Body of pancreas (tissue), 4 donors: ENCODE measurements around the gene SEC24A.

Experiments used
- CTCF ChIP-seq, 7 experiments: fragments of 450-650 bp in 4 of 7; fragments of 200-600 bp in 3 of 7; sonication (generic) in 3 of 7; IDR thresholded peaks; one replicate each; pipeline ENCODE4 v1.5.1; 2016 to 2019; ENCODE audit warnings: antibody characterized with exemption in 7 of 7
- POLR2A ChIP-seq, 3 donors: fragments of 450-650 bp; IDR thresholded peaks; one replicate each; pipeline ENCODE4 v1.6.1; 2016; ENCODE audit warnings: antibody characterized with exemption in 3 of 3, mild to moderate bottlenecking in 2 of 3

GRCh38 chr5:134638760-134639201 lies 9.8 kb upstream of the SEC24A start:
- TF ChIP-seq CTCF (IDR thresholded peaks at IDR 0.05) (no peak), POLR2A (IDR thresholded peaks at IDR 0.05) (peak in 2 of 3 donors; percentile 17 to 19)
